HG03442 (cell line): ENCODE data around the gene PAM.
A peak's percentile ranks its signal among the peaks of the same experiment; 100 is the strongest.

ENCODE experiments used
- ATAC-seq: cut with Tn5 transposase; IDR thresholded peaks from one replicate; pipeline ENCODE4 v1.9.1; 2021; ENCODE audit warnings: mild to moderate bottlenecking, moderate library complexity; ENCODE audit not compliant: unreplicated experiment

PAM gene

DNA sequence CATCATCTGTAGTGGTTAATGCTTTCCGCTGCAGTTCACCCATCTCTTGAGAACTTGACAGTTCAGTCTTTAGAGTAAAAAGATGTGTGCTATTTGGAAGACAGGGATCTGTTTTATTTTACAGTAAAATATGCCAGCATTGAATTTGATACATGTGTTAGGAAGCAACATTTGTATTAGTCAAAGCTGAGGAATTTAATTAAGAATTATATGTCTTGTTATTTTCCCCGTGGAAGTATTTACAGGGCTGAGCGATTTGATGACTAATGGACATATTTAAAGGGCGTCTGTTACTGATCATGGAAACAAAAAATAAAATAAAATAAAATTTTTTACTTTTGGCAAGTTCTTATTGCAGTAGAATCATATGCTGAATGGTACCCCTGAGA, 101.3 kb downstream of the PAM start:
- no peak for ATAC-seq

DNA sequence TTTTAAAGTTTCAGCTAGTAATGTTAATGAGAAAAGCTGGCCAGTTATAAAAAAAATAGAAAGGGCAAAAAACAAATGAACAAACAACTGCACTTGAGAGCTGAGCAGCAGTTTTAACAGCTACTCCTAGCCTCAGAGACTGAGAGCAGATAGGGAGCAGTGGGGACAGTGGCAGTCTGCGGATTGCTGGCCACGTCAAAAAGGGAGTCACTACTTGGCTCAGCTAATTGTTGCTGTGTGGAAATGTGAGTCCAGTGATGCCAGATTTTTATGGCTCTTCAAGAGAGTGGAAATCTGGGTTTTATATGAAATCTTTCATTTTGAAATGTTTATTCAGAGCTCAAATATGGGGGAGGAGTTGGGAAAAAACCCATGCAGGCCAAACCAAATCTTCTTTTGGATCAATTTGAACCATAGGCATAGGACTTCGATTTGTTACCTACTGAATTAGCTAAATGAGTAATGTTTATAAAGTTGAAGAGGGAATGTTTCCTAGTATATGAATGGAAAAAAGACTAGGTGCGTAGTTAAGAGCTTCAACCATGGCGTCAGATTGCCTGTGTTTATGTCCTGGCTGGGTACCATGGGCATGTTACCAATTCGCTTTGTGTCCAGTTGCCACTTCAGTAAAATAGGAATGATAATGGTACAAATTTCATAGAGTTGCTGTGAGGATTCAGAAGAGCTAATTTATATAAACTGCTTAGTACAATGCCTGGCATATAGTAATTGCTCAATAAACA, 102.1 kb downstream of the PAM start:
- no peak for ATAC-seq

DNA sequence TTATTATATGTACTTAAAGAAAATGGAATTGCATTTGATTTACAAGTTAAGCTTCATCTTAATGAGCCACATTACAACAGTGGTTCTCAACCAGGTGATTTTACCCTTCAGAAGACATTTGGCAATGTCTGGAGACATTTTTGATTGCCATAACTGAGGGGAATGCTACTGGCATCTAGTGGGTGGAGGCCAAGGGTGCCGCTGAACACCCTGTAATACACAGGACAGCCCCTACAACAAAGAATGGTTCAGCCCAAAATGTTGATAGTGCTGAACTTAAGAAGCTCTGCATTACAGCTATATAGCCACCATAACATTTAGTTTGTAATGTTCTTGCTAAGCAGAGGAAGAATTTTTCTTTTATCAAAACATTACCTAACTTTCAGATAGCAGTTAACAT, 103.1 kb downstream of the PAM start:
- no peak for ATAC-seq

DNA sequence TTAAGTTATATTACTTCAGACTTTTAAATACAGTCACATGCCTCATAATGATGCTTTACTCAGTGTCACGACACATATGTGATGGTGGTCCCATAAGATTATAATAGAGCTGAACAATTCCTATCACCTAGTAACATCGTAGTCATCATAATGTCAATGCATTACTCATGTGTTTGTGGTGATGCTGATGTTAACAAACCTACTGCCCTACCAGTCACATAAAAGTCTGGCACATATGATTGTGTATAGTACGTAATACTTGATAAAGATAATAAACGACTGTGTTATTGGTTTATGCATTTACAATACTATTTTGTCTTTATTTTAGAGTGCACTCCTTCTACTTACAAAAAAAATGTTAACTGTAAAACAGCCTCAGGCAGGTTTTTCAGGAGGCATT, 103.7 kb downstream of the PAM start:
- ATAC-seq: no peak

DNA sequence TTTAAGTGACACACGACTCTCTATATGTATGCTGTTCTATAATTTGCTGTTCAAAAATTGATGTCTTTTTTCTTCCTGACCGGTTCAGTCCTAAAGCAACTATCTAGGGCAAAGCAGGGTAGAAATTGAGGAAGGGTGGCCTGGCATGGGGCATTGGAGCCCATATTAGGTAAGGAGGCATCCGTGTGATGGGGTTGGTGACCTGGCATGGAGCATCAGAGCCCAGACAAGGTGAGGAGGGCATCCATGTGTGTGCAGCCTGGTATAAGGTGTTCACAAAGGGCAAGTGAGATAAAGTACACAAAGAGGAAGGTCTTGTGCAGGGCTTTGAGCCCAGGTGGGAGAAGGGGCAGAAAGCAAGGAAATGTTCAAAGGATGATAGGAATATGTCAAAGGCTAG, 104.9 kb downstream of the PAM start:
- ATAC-seq: no peak

DNA sequence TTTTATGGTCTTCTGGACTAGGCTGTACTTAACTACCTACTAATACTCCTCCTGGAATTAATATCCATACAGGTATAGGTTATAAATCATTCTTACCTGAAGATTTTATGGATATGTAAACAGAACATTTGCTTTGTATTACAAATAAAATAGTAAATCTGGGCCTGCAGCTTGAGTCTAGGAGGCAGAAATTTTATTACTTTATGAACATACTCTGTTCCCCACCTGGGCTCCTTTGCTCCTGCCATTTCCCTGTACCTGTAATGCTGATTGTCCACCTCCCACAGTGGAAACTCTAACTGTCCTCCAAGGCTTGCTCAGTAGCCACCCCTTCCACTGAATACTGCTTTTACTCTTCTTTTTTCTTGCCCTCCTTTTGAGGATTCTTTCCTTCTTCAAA, 108.0 kb downstream of the PAM start:
- no peak for ATAC-seq

DNA sequence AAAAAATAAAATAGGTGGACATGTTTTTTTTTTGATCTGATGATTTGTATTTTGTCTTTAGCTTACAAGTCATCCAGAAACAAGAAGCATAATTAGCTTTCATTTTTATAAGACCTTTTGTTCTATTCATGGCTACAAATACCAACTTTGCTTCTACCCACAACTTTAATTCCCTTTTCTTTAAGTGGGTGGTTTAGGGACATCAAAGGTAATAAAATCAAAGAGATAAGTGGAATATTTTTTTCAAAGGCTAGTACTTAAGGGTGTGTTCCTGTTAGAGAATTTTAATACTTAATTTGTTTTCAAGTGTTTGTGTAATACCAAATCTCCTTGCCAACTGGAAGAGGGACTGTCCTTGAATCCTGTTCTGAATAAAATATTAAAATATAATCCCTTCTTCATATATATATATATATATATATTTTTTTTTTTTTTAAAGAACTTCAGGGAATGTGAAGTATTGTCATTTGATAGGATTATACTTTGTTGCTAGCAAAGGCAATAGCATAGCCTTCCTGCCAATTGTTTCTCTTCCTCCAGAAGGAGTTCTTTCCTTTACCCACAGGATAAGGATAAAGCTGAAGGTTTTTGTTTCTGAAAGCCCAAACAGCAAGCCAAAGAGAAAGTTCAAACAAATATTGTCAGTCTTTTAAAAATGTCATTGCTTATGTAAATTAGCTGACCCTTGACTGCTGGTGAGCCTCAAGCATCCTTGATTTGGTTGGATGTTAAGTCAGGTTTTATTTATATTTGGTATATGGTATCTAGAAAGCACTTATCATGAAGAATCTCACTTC, 108.9 kb downstream of the PAM start:
- no peak for ATAC-seq

DNA sequence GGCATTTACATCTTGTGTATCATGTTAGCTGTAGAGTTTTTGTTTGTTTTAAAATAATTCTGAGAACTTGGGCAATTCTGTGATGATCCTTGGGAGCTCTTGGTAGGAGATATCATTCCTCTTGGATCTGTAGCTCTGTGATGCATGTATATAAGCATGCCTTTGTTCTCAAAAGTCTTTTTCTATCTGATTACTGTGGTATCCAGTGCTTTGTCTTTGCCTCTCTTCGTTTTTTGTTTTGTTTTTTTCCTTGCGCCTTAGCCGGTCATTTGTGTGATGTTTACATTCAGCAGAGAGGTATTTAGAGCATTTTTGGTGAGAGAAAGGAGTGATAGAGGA, 110.0 kb downstream of the PAM start:
- peak; percentile 1 for ATAC-seq

DNA sequence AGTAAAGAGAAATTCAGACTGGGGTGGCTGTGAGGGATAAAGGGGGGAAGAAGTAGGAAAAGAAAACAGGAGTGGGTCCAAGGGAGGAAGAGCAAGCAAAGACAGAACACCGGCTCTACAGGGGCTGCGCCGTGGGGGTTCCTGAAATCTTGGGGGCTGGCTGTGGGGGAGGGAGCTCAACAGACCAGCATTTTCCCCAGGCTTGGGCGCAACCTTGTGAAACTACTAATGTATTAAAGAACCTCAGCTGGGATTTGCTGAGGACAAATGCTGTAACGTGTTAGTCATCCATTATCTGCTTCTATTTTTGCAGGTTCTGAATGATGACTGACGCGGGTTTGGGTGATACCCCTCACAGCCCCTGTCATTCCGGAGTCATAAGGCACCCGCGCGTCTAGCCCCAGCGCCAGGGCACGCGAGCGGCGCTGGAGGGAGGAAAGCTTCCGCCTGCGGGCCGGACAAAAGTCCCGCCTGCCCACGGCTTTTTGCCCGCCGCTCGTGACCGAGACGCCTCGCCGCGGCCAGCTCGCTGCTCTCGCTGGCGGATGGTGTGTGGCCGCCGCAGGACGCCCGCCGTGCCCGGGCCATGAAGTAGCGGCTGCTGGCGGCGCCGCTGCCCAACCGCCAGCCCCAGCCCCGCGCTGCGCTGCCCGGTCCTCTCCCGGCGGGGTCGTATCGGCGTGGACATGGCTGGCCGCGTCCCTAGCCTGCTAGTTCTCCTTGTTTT, 110.6 kb downstream of the PAM start:
- ATAC-seq: peak; percentile 80

DNA sequence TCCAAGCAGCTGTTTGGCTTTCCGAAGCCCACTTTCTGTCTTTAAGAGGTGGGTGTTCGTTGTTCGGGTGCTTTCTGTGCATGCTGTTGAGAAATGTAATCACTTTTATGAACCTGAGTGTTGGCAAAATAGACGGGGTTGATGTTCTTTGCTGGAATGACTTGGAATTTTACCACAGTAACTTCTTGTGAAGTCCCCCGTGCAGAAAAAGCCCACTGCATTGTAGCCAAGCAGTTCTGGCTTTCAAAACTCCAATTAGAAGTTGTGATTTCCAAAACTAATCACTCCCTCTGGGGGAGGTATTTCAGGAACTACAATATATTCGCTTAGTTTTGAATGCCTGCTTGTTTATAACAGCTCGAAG, 111.1 kb downstream of the PAM start:
- ATAC-seq: no peak

DNA sequence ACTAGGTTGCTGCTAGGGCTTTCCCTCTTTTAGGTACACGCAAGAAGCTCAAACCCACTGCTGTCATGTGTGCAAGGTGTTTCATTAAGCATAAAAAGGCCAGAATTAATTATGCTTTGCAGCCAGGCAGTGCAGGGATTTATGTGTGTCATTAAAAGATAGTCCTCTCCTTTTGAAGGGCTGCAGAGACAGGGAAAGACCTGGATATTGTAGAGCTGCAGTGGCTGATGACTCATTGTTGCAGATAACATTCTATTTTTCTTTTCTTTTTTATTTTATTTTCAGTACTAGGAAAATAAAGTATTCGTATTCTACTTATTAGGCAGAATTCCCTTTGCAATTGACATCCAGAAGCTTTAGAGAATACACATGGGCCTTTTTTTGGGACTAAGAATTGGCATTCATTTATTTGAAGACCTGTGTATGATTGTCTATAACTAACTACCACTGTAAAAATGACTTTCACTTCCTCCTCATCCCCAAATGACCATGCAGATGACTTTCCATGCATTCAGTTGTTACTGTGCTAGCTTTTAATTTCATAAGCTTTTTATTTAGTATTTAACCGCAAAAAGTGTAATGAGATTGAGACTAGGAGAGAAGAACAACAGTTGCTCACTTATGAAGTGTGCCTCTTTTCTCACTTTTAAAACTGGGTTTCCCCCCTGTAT, 113.0 kb downstream of the PAM start:
- ATAC-seq: no peak

DNA sequence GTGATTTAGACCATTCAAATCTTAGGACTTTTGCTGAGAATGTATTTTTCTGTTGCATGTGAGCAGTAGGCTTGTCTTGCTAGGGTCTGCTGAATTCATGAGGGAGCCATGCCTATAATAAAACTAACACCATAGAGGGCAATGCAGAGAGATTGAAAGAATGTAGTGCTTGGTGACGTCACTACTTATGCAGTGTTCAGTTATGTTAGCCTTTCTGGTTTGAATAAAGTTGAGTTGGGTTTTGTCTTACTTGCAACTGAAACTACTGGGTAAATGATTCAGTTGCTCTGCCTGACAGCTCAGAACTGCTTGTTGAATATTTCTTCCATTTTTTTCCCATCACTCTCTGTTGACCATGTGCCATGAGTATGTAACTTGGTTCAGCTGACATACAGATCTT, 114.1 kb downstream of the PAM start:
- ATAC-seq: no peak

DNA sequence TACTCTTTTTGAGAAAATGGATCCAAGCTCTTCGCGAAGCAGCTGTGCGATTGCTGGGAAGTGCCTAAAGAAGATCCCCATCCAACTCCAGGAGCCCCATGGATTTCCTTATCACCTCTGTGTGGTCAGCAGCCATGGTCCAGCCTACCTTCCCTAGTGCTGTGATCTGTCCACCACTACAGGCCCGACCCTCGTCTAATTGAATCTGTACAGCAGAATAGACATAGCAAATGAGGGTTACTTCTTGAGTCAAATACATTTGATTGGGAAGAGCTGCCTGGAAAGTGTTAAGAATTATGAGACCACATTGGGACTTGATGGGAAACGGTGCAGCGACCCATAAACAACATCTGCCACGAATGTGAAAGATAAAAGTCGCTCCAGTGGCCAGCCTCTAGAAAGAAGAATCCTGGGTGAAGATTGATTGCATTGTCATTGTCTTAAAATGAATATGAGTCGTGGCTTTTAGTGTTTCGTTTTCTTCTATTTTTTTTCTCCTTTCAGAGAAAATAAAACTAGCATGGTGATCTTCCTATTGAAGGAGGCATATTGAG, 118.4 kb downstream of the PAM start:
- ATAC-seq: no peak

DNA sequence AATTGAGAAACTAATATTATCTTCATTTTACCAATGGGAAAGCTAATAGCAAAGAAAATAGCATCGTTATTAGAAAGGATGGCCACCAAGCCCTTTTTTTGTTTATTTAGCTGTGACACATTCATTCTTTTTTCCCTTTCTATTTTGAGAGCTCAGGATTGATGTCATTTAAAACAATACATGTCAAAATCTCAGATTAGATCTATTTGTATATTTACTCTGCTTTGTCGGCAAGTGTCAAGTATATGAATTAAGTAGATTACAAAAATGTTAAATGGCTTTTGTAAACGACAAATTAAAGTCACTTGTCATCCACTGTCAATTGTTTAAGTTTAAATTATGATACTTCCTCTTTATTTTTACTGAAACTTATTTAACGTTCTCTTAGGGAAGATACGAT, 118.9 kb downstream of the PAM start:
- no peak for ATAC-seq

DNA sequence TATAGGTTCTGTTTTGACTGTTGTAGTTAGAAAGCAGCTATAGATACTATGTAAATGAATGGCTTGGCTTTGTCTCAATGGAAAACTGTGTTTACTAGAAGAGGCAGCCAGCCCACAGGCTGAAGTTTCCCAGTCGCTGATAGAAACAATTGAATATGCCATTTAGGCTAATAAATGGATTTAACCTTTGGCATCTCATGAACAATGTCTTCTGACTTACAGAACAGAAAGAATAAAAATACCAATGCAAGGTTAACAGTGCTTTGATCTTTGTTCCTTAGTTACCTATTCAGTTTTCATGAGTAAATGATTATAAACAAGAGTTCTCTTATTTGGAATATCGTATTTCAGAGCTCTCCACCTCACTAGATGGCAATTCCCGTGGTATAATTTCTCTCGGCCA, 120.6 kb downstream of the PAM start:
- ATAC-seq: no peak

DNA sequence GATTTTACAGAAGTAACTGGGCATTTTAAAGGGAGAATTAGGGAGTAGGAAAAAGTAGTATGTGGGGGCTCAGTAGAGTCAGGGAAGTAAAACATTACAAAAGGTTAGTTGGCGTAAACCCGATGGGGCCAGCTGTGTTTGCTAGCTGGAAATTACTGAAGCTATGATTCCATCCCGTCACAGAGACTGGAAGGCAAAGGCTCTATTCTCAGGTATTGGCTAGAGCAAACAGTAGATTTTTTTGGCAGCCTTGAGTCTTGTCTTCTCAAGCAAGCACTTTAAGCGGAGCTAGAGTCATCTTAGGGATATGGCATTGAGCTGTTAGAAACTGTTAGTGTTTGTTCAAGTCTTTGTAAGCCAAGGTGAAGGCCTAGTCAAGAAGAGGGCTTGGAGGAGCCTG, 121.5 kb downstream of the PAM start:
- ATAC-seq: no peak

DNA sequence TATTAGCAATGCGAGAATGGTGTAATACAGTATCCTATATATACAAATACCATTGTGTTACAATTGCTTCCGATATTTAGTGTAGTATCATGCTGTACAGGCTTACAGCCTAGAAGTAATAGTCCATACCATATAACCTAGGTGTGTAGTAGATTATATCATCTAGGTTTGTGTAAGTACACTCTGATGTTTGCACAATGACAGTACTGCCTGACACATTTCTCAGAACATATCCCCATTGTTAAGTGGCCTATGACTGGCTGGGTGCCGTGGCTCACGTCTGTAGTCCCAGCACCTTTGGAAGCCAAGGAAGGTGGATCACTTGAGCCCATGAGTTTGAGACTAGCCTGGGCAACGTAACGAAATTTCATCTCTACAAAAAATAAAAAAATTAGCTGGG, 124.6 kb downstream of the PAM start:
- no peak for ATAC-seq

DNA sequence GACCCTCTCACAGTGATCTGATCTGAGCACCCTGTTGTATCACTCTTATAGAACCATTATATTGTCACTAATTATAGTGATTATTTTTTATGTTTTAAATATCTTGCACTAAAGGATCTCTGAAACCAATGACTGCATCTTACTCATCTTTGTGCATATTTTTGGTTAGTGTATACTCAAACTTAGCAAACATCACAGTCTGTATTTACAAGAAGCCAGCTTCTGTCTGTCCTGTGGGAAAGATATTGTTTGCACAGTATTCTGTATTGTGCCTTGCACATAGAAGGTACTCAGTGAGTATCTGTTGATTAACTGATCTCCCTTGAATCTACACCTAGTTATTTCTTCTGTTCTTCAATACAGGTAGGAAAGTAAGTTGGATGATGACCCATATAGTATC, 131.5 kb downstream of the PAM start:
- no peak for ATAC-seq

DNA sequence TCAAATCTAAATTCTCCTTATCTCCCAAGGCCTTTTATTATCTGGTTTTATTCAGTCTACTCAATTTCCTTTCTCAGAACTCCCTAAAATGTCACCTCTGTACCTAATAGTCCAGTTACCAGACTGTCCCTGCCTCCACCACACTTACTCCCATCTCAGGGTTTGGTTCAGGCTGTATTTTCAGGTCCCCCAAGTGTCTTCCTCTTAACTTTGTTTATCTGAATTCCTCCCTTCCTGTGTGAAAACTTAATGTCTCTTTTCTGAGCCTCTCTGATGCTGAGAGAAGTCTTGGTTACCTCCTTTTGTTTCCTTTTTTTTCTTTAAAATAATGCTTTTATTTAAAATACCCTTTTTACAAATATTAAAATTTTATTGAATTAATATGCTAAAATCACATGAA, 133.4 kb downstream of the PAM start:
- ATAC-seq: no peak

DNA sequence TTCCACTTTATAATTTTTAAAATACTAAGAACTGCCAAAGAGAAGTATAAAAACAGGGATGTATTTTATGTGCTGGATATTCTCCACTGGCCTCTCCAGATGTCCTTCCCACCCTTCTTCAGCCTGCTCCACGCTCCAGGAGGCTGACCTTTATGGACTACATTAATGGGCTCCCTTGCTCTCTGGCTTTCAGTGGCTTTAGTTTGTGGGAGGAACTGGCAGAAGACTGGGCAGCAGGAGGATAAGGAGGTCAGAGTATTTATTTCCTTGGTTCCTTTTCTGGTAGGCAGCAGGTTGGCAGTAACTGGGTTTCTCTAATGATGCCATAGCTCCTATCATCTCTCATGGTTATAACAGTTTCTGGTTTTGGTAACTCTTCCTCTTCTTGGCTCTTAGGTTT, 133.9 kb downstream of the PAM start:
- no peak for ATAC-seq

DNA sequence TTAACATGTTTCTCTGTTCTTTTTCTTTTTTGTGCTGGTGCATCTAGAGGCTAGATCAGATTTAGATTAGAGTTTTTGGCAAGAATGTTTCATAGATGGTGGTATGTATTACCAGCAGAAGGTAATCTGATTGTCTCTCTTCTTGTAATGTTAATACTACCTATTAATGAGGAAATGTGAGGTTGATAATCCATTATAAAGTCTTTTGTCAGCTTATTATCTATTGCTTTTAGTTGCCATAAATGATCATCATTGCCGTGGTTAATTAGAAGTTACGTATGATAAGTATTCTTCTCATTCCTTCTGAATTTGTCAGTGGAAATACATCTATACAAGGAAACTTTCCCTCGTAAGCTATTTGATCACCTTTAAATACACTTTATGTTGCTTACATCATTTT, 135.0 kb downstream of the PAM start:
- ATAC-seq: no peak
